ENCODE data around the gene CETN3.

CETN3 gene

DNA sequence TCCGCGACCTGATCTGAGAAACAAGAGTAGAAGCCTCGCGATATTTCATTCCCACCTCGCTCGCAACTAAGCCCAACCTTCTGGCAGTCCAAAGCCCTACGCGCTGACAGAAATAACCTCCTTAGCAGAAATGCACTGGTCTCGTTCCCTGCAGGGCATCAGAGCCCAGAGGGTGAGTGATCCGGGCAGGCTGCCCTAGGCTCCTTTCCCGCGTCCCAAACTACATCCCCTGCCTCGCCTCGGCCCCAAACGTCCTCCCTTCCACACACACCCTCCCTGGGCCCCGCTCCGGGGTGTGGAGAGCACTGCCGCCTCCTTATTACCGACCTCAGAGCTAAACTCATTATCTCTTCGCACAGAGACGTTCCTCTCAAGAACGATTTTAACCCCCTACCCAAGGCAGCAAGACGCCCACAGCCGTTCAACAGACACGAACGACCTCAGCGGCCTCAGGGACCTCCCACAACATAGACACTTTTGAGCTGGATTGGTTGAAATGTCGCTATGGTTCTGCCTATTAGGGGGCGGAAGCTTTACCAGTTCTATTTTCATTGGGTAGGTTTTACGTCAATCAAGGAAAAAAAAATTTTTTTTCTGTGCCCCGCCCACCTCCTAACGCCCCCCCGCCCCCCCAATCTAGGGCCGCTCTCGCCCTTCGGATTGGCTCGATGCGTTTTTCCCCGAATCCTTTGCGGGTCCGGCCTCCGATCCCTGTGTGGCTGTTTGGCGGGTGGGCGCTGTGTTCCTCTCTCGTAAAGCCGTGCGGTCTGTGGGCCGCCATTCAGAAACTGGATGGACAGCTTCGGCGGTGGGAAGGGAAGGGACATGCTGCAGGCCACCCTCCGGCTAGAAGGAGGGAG lies at the start of gene CETN3:
Gene CETN3, minus strand, starts transcription at position 439 of the 860 bp plus-strand sequence. Its CDS starts 95 bp downstream, at position 344.
- Histone ChIP-seq H3K79me2 (ENCODE audit: control insufficient read depth, low read length) (peaks cover 54% of the 10 kb centered on the region), H4K20me1 (ENCODE audit: control insufficient read depth, insufficient read depth, low read depth, low read length) (no peaks in the 10 kb centered on the region), H3K36me3 (ENCODE audit: control insufficient read depth, low read length) (peaks cover 34% of the 10 kb centered on the region), H3K9me3 (ENCODE audit: control insufficient read depth, insufficient read depth, low read length) (no peaks in the 10 kb centered on the region), H3K27me3 (ENCODE audit: control insufficient read depth, low read length) (no peaks in the 10 kb centered on the region; the same call in 1 of the 2 replicates), H3K4me3 (ENCODE audit: low read length) (peak within 1 kb of the TSS; percentile 94), H3K9me2 (replicated peaks; ENCODE audit: control insufficient read depth, low read length) (no peaks in the 10 kb centered on the region), H3K4me1 (ENCODE audit: control insufficient read depth, low read length) (peaks cover 29% of the 10 kb centered on the region), H3F3A (ENCODE audit: control insufficient read depth, insufficient read depth) (no peaks in the 10 kb centered on the region; the same call in 1 of the 2 replicates), H3K27ac (ENCODE audit: low read depth, low read length) (peak within 1 kb of the TSS; percentile 89), H3K4me2 (ENCODE audit: low read length) (peak within 1 kb of the TSS; percentile 75)
- TF ChIP-seq, protein P1, sequence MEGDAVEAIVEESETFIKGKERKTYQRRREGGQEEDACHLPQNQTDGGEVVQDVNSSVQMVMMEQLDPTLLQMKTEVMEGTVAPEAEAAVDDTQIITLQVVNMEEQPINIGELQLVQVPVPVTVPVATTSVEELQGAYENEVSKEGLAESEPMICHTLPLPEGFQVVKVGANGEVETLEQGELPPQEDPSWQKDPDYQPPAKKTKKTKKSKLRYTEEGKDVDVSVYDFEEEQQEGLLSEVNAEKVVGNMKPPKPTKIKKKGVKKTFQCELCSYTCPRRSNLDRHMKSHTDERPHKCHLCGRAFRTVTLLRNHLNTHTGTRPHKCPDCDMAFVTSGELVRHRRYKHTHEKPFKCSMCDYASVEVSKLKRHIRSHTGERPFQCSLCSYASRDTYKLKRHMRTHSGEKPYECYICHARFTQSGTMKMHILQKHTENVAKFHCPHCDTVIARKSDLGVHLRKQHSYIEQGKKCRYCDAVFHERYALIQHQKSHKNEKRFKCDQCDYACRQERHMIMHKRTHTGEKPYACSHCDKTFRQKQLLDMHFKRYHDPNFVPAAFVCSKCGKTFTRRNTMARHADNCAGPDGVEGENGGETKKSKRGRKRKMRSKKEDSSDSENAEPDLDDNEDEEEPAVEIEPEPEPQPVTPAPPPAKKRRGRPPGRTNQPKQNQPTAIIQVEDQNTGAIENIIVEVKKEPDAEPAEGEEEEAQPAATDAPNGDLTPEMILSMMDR (IDR thresholded peaks at IDR 0.05; ENCODE audit: low read depth, low read length, poor library complexity, severe bottlenecking): no peak
- no peak for TF ChIP-seq EZH2phosphoT487 (IDR thresholded peaks at IDR 0.05; ENCODE audit: borderline replicate concordance, low read length)

DNA sequence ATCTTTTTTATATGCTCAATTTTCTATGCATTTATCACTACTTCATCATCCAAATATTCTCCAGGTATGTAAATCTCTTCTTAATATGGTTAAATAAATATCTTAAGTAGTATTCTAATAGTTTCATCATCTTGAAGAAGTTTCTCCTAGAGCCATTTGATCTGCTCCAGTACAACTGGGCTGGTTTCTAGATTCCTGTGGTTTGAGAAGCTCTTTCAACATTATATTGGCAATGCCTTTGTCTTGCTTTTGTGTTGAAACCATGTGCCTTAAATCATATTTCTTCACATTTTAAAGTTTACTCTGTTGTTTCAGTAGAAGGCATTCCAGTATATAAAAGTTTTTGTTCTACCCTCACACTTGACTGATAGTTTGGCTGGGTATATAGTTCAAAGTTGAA lies 37.4 kb upstream of the CETN3 start:
- H3K9me3 ChIP-seq (ENCODE audit: control insufficient read depth, insufficient read depth, low read length): no peaks in the 10 kb centered on the region

DNA sequence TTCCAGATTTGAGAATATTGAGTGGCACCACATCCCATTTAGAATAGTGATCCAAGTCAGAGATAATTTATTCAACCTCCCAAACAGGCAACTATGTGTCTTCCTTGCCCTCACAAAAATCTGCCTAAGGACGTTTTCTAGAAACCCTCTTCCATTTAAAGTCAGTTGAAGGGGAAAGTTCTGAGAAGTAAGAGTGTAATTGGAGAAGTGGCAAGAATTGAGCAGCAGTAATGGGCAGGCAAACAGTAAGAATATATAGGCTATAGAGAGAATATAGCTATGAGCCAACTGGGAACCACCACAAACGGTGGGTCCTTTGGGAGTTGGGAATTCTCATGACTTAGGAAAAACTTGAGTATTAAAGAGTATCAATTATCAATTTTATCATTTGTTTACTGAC lies 31.1 kb upstream of the CETN3 start:
- Histone ChIP-seq H4K20me1 (ENCODE audit: control insufficient read depth, insufficient read depth, low read depth, low read length) (no peaks in the 10 kb centered on the region), H3K4me1 (ENCODE audit: control insufficient read depth, low read length) (peaks cover 6% of the 10 kb centered on the region; the same call in 1 of the 2 replicates), H3K27me3 (ENCODE audit: control insufficient read depth, low read length) (peaks cover 22% of the 10 kb centered on the region), H3K9me3 (ENCODE audit: control insufficient read depth, insufficient read depth, low read length) (no peaks in the 10 kb centered on the region), H3F3A (ENCODE audit: control insufficient read depth, insufficient read depth) (no peaks in the 10 kb centered on the region), H3K27ac (ENCODE audit: low read depth, low read length) (no peak overlapping the region), H3K4me3 (ENCODE audit: low read length) (no peak overlapping the region), H3K4me2 (ENCODE audit: low read length) (no peak overlapping the region), H3K9me2 (replicated peaks; ENCODE audit: control insufficient read depth, low read length) (no peaks in the 10 kb centered on the region), H3K79me2 (ENCODE audit: control insufficient read depth, low read length) (no peaks in the 10 kb centered on the region), H3K36me3 (ENCODE audit: control insufficient read depth, low read length) (no peaks in the 10 kb centered on the region)
- TF ChIP-seq, protein P1 (IDR thresholded peaks at IDR 0.05; ENCODE audit: low read depth, low read length, poor library complexity, severe bottlenecking): no peak
- no peak for TF ChIP-seq EZH2phosphoT487 (IDR thresholded peaks at IDR 0.05; ENCODE audit: borderline replicate concordance, low read length)

More for the DNA sequence above, 37.4 kb upstream of the CETN3 start:
- Histone ChIP-seq H3K36me3 (ENCODE audit: control insufficient read depth, low read length) (no peaks in the 10 kb centered on the region), H3K79me2 (ENCODE audit: control insufficient read depth, low read length) (no peaks in the 10 kb centered on the region), H3K4me1 (ENCODE audit: control insufficient read depth, low read length) (no peaks in the 10 kb centered on the region), H3K4me2 (ENCODE audit: low read length) (no peak overlapping the region), H3K9me2 (replicated peaks; ENCODE audit: control insufficient read depth, low read length) (no peaks in the 10 kb centered on the region), H3K4me3 (ENCODE audit: low read length) (no peak overlapping the region), H3K27ac (ENCODE audit: low read depth, low read length) (no peak overlapping the region), H3K27me3 (ENCODE audit: control insufficient read depth, low read length) (no peaks in the 10 kb centered on the region), H4K20me1 (ENCODE audit: control insufficient read depth, insufficient read depth, low read depth, low read length) (no peaks in the 10 kb centered on the region), H3F3A (ENCODE audit: control insufficient read depth, insufficient read depth) (no peaks in the 10 kb centered on the region)
- TF ChIP-seq, protein P1 (IDR thresholded peaks at IDR 0.05; ENCODE audit: low read depth, low read length, poor library complexity, severe bottlenecking): no peak
- TF ChIP-seq EZH2phosphoT487 (IDR thresholded peaks at IDR 0.05; ENCODE audit: borderline replicate concordance, low read length): no peak
